DND-41 (cell line): ENCODE measurements around the gene MSI2.

ENCODE experiments used
- CTCF ChIP-seq: IDR thresholded peaks from 2 replicates; pipeline ENCODE4 v1.5.1; 2012; ENCODE audit warnings: borderline replicate concordance, low read length, moderate library complexity, mild to moderate bottlenecking; ENCODE audit not compliant: poor library complexity, severe bottlenecking; ENCODE audit errors: extremely low read depth
- EZH2 ChIP-seq: IDR thresholded peaks from 3 replicates; pipeline ENCODE4 v1.6.1; 2012; ENCODE audit warnings: borderline replicate concordance, low read depth, mild to moderate bottlenecking, moderate library complexity, low read length, inconsistent platforms; ENCODE audit not compliant: severe bottlenecking

- TF ChIP-seq CTCF (no peak), EZH2 (no peak)
These were observed 396.5 kb downstream of the MSI2 start for GRCh38 chr17:57652811-57653210.
